H1 (cell line): ENCODE measurements around the gene KIAA0040.

Experiments
- CREB1 ChIP-seq: IDR thresholded peaks from 2 replicates; pipeline ENCODE4 v1.6.1; 2012; ENCODE audit warnings: inconsistent platforms
- EZH2 ChIP-seq: fragments of 200-600 bp; sonication (generic); IDR thresholded peaks from 2 replicates; pipeline ENCODE4 v1.7.1; 2012; ENCODE audit warnings: low read depth, mild to moderate bottlenecking, moderate library complexity, low read length, inconsistent platforms; ENCODE audit not compliant: severe bottlenecking
- GABPA ChIP-seq: IDR thresholded peaks from 2 replicates; pipeline ENCODE4 v1.6.1; 2011; ENCODE audit warnings: mild to moderate bottlenecking, low read length, moderate library complexity, borderline replicate concordance; ENCODE audit not compliant: insufficient read depth
- KDM5A ChIP-seq: fragments of 200-600 bp; IDR thresholded peaks from 2 replicates; pipeline ENCODE4 v1.7.1; 2012; ENCODE audit warnings: mild to moderate bottlenecking, low read length, inconsistent platforms, mixed read lengths
- POLR2A ChIP-seq, 2 experiments: IDR thresholded peaks; 1 replicate in 1 of 2; 2 replicates in 1 of 2; pipeline ENCODE4 v1.6.1; 2011; ENCODE audit warnings: low read depth in 2 of 2, low read length in 2 of 2, mild to moderate bottlenecking in 2 of 2; ENCODE audit errors: control extremely low read depth in 1 of 2
- SP1 ChIP-seq: IDR thresholded peaks from 2 replicates; pipeline ENCODE4 v1.6.1; 2011; ENCODE audit warnings: low read depth, low read length
- TF ChIP-seq, protein P1 (sequence below): IDR thresholded peaks from 2 replicates; pipeline ENCODE4 v1.6.1; 2012; ENCODE audit warnings: inconsistent platforms
- TF ChIP-seq, protein P2 (sequence below), 3 experiments: IDR thresholded peaks; 1 replicate in 2 of 3; 2 replicates in 1 of 3; pipeline versions ENCODE4 v1.5.1 to v1.6.1; 2011; ENCODE audit warnings: low read length in 3 of 3, mild to moderate bottlenecking in 3 of 3, inconsistent platforms in 2 of 3, low read depth in 1 of 3, moderate library complexity in 1 of 3; ENCODE audit not compliant: insufficient read depth in 1 of 3; ENCODE audit errors: control extremely low read depth in 1 of 3
- TF ChIP-seq, protein P3 (sequence below): fragments of 300-600 bp; sonication (generic); IDR thresholded peaks from 2 replicates; pipeline ENCODE4 v1.7.1; 2012; ENCODE audit warnings: low read length, moderate library complexity, mild to moderate bottlenecking, inconsistent platforms; ENCODE audit not compliant: insufficient replicate concordance

DNA sequence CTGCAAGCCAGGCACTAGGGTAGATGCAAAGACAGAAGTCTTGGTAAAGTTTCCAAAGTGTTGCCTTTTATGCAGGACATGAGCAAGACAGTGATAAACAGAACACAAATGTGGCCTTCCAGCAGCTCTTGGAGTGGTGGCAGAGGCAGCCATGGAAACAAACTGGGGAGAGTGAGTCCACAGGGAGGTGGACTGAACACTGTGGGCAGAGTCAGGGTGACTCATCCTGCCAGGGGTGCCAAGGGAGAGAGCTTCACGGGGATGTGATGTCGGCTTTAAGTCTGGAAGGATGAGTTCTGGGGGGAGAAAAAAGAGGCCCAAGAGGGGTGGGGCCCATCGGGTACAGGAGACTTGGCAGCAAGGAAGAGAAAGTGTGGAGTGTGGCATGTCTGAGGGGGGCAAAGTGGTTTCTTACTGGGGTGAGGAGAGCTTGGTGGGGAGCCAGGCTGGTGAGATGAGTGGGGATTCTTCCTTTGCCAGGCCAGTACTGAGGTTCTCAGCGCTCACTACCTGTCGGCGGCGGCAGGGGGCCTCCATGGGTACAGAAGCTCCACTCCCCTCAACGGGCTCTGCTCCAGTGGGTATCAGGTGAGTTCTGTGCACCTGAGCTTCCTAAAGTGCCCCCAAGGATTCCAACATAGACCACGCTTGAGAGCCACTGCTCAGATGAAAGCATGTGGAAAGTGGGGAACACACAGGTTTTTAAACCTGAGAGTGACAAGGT, 41.8 kb downstream of the KIAA0040 start:
- TF ChIP-seq GABPA: no peak
- no peak for TF ChIP-seq KDM5A
- TF ChIP-seq, protein P1, sequence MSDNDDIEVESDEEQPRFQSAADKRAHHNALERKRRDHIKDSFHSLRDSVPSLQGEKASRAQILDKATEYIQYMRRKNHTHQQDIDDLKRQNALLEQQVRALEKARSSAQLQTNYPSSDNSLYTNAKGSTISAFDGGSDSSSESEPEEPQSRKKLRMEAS: no peak
- TF ChIP-seq SP1: no peak
- TF ChIP-seq, protein P2, sequence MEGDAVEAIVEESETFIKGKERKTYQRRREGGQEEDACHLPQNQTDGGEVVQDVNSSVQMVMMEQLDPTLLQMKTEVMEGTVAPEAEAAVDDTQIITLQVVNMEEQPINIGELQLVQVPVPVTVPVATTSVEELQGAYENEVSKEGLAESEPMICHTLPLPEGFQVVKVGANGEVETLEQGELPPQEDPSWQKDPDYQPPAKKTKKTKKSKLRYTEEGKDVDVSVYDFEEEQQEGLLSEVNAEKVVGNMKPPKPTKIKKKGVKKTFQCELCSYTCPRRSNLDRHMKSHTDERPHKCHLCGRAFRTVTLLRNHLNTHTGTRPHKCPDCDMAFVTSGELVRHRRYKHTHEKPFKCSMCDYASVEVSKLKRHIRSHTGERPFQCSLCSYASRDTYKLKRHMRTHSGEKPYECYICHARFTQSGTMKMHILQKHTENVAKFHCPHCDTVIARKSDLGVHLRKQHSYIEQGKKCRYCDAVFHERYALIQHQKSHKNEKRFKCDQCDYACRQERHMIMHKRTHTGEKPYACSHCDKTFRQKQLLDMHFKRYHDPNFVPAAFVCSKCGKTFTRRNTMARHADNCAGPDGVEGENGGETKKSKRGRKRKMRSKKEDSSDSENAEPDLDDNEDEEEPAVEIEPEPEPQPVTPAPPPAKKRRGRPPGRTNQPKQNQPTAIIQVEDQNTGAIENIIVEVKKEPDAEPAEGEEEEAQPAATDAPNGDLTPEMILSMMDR (IDR thresholded peaks at IDR 0.05; ENCODE audit: control extremely low read depth in 1 of 3, insufficient read depth in 1 of 3, low read depth in 1 of 3, low read length in 3 of 3): 0 out of 4 replicates have a peak, but pooled peaks of 1 of the 3 experiments have one; percentile 4
- TF ChIP-seq, protein P3, sequence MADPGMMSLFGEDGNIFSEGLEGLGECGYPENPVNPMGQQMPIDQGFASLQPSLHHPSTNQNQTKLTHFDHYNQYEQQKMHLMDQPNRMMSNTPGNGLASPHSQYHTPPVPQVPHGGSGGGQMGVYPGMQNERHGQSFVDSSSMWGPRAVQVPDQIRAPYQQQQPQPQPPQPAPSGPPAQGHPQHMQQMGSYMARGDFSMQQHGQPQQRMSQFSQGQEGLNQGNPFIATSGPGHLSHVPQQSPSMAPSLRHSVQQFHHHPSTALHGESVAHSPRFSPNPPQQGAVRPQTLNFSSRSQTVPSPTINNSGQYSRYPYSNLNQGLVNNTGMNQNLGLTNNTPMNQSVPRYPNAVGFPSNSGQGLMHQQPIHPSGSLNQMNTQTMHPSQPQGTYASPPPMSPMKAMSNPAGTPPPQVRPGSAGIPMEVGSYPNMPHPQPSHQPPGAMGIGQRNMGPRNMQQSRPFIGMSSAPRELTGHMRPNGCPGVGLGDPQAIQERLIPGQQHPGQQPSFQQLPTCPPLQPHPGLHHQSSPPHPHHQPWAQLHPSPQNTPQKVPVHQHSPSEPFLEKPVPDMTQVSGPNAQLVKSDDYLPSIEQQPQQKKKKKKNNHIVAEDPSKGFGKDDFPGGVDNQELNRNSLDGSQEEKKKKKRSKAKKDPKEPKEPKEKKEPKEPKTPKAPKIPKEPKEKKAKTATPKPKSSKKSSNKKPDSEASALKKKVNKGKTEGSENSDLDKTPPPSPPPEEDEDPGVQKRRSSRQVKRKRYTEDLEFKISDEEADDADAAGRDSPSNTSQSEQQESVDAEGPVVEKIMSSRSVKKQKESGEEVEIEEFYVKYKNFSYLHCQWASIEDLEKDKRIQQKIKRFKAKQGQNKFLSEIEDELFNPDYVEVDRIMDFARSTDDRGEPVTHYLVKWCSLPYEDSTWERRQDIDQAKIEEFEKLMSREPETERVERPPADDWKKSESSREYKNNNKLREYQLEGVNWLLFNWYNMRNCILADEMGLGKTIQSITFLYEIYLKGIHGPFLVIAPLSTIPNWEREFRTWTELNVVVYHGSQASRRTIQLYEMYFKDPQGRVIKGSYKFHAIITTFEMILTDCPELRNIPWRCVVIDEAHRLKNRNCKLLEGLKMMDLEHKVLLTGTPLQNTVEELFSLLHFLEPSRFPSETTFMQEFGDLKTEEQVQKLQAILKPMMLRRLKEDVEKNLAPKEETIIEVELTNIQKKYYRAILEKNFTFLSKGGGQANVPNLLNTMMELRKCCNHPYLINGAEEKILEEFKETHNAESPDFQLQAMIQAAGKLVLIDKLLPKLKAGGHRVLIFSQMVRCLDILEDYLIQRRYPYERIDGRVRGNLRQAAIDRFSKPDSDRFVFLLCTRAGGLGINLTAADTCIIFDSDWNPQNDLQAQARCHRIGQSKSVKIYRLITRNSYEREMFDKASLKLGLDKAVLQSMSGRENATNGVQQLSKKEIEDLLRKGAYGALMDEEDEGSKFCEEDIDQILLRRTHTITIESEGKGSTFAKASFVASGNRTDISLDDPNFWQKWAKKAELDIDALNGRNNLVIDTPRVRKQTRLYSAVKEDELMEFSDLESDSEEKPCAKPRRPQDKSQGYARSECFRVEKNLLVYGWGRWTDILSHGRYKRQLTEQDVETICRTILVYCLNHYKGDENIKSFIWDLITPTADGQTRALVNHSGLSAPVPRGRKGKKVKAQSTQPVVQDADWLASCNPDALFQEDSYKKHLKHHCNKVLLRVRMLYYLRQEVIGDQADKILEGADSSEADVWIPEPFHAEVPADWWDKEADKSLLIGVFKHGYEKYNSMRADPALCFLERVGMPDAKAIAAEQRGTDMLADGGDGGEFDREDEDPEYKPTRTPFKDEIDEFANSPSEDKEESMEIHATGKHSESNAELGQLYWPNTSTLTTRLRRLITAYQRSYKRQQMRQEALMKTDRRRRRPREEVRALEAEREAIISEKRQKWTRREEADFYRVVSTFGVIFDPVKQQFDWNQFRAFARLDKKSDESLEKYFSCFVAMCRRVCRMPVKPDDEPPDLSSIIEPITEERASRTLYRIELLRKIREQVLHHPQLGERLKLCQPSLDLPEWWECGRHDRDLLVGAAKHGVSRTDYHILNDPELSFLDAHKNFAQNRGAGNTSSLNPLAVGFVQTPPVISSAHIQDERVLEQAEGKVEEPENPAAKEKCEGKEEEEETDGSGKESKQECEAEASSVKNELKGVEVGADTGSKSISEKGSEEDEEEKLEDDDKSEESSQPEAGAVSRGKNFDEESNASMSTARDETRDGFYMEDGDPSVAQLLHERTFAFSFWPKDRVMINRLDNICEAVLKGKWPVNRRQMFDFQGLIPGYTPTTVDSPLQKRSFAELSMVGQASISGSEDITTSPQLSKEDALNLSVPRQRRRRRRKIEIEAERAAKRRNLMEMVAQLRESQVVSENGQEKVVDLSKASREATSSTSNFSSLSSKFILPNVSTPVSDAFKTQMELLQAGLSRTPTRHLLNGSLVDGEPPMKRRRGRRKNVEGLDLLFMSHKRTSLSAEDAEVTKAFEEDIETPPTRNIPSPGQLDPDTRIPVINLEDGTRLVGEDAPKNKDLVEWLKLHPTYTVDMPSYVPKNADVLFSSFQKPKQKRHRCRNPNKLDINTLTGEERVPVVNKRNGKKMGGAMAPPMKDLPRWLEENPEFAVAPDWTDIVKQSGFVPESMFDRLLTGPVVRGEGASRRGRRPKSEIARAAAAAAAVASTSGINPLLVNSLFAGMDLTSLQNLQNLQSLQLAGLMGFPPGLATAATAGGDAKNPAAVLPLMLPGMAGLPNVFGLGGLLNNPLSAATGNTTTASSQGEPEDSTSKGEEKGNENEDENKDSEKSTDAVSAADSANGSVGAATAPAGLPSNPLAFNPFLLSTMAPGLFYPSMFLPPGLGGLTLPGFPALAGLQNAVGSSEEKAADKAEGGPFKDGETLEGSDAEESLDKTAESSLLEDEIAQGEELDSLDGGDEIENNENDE: no peak
- no peak for TF ChIP-seq POLR2A (IDR thresholded peaks at IDR 0.05; ENCODE audit: control extremely low read depth in 1 of 2, low read depth in 2 of 2, low read length in 2 of 2)
- TF ChIP-seq EZH2: no peak
- no peak for TF ChIP-seq CREB1
